Stimulated activated CD4-positive, alpha-beta T cell treated with anti-CD3 and anti-CD28 coated beads, Interleukin-15, amount 100 ng/mL, for 24 hours (primary cell): ENCODE measurements around the gene RBMX.
A peak's percentile ranks its signal among the peaks of the same experiment; 100 is the strongest.
"Not testable (repeated sequence)": the region's sequence is repeated elsewhere in the genome, so short reads cannot be mapped to it uniquely, and the experiment has no call there.

Experiments used
- DNase-seq: peaks from one replicate; pipeline ENCODE4 v3.0.0-alpha.2; 2020

RBMX gene

DNA sequence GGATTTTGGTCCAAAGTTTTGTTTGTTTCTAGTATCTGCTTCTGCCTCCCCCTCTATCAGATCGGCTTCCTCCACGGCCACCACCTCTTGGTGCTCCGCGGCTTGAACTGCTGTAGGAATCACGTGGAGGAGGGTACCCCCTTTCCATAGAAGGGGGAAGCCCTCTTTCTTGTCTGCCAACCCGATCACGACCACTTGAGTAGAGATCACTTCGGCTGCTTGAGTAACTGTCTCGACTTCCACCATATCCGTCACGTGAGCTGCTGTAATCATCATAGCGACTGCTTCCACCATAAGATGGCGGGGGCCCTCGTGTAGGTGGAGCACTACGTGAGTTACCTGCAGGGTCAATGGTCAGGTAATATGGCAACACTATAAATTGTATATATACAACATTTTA, 6.4 kb downstream of the RBMX start:
- not testable (repeated sequence) for DNase-seq

DNA sequence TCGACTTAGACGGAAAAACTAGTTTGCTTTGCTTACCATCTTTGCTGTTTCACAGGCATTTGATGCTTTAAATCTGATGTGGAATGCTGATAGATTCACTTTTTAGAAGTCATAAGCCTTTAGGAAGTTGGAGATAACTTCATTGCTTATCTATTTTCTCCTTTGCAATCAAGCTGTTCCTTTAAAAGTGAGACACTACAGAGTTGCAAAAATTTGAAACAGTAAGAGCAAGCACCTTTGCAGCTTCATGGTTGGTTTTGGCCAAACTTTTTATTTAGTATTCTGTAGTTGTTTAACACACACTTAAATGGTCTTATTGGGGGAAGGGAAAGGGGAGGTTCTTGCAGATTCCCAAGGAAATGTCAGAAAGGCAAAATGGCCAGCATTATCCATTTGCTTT, 7.3 kb downstream of the RBMX start:
- not testable (repeated sequence) for DNase-seq

DNA sequence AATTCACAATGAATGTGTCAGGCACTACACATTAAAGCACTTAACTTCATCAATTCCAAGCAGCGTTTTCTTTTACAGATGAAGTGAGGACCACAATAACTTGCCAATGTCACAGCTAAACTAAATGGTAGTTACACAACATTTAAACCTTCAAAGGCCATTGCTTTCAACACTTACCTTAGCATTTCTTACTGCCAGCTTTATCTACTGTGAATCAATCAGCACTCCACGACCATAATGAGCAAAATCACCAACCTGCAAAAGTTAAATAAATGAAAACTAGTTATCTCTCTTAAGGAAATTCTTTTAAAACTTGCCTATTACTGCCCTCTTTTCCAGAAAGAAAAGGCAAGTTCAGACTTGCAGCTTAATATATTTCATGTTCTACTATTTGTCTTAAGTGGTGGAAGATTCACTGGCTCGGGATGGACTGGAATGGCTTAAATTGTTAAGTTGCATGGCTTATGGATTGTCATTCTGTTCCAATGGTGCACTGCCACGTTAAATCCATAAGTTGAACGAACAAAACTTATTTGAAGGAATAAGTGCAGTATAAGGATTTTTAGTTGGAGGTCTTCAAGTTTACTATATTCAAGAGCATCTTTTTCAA, 8.3 kb downstream of the RBMX start:
- no peak for DNase-seq

DNA sequence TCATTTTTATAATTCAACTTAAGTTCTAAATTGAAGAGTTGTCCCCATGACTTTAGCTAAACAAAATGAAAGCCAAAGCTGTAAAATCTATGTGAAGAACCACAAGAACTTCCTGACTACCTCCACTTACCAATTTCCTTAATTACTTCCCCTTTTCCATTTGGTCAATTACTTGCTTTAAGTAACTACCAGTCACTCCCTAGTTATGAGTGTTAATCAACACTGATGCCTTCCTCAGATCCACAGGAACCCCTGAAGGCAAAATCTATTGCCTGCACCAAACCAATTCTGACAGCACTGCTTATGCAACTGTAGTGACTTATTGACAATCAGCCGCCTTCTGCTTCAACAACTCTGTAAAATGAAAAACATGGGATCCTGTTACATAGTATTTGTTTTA, 10.5 kb downstream of the RBMX start:
- DNase-seq = no peak

DNA sequence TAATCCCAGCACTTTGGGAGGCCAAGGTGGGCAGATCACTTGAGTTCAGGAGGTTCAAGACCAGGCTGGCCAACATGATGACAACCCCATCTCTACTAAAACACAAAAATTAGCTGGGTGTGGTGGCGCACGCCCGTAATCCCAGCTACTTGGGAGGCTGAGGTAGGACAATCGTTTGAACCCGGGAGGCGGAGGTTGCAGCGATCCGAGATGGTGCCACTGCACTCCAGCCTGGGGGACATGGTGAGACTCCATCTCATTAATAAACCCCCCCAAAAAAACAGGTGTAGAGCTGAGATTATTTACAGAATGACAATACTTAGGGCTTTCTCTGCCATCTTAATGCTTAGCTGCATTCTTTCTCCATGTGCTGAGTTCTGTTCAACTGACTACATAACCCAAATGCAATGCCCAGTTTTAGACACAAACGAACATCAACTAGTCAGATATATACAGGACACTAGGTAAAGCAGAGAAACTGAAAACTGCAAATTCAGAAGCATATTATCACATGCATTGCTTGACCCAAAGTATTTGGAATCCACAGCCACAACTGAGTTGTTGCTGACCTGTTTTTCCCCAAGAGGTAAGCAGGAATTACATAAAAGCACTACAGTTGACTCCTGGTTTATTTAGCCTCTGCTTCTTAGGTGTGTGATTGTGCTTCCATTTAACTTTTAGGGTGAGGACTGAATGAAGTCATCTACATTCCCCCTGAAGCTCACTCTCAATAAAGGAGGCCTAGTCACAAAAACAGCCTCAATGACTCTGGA, 12.1 kb downstream of the RBMX start:
- no peak for DNase-seq

DNA sequence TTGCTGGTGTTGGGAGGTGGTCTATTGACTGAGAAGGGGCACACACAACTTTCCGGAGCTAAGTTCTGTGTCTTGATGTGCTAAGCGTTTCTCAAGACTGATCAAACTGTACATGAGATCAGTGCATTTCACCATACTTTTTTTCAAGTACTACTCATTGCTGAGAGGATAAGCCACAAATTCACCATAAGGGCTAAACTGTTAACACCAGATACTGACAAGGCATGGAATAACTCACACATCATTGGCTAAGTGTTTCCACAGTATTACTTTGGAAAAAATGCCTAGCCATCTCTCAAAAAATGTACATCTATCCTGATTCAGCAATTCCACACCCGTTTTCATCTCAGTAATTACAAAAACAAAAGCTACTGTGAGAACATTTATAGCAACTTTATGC, 13.0 kb downstream of the RBMX start:
- no peak for DNase-seq

DNA sequence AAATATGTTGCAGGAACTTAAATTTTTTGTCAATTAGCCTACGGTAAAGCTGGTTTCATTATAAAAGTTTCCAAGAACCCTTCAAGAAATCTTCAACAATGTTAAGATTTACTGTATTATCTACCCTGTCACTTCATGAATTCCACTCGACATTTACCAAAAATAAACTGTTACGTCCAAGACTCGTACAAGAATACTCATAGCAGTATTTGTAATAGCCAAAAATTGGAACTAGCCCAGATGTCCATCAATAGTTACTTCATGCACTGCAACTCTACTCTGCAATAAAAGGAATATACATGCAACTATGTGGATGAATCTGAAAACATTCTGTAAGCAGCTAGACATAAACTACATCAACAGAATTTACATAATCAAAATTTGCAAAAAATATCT, 13.4 kb downstream of the RBMX start:
- DNase-seq = no peak

DNA sequence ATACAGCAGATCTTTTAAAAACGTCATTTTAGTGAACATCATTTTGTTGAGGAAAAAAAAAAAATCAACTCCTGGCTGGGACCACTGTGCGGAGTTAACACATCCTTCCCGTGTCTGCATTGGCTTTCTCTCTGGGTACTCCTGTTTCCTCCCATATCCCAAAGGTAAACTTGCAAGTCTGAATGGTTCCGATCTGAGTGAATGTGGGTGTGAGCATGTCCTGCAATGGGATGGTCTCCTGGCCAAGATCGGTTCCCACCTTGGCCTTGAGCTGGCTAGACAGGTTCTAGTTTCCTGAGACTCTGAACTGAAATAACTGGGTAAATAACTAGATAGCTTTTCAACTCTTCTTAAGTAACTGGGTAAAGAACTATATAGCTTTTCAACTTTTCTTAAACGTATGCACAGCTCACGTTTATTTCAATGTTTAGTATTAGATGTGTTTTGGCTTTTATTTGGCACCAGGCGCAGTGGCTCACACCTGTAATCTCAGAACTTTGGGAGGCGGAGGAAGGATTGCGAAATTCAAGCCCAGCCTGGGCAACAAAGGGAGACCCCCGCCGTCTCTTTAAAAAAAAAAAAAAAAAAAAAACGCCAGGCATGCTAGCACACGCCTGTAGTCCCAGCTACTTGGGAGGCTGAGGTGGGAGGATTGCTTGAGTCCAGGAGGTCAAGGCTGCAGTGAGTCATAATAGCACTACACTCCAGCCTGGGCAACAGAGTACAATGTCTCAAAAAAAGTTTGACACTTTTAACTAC, 14.0 kb downstream of the RBMX start:
- DNase-seq = no peak

DNA sequence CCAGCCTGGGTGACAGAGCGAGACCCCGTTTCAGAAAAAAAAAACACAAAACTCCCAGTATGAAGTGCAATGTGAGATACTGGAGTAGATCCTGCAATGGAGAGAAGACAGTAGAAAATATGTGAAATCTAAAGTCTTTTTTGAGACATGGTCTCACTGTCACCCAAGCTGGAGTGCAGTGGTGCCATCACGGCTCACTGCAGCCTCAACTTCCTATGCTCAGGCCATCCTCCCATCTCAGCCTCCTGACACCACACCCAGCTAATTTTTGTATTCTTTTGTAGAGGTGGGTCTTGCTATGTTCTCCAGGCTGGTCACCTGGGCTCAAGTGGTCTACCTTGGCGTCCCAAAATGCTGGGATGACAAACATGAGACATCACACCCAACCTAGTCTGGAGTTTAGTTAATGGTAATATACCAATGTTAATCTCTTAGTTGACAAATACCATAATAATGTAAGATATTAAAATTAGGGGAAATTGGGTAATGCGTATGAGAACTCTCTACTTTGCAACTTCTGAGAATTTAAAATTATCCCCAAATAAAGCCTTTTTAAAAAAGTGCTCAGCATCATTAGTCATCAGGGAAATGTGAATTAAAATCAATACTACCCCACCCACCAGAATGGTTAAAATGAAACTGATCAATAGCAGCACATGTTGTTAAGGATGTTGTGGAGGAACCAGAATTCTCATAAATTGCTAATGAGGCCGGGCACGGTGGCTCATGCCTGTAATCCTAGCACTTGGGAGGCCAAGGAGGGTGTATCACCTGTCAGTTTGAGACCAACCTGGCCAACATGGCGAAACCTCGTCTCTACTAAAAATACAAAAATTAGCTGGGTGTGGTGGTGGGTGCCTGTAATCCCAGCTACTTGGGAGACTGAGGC, 15.0 kb downstream of the RBMX start:
- DNase-seq = peak; percentile 46

DNA sequence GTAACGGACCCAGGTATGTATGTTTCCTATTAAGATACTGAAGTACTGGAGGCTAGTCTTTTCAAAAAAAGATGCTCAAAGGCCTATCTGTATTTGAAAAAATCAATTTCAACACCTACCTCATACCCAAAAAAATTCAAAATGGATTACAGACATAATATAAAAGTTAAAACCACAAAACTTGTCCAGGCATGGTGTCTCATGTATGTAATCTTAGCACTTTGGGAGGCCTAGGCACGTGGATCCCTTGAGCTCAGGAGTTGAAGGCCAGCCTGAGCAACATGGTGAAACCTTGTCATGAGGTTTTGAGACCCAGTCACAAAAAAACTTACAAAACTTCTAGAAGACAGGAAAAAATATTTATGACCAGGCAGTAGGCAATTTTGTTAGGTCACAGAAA, 16.7 kb downstream of the RBMX start:
- no peak for DNase-seq

DNA sequence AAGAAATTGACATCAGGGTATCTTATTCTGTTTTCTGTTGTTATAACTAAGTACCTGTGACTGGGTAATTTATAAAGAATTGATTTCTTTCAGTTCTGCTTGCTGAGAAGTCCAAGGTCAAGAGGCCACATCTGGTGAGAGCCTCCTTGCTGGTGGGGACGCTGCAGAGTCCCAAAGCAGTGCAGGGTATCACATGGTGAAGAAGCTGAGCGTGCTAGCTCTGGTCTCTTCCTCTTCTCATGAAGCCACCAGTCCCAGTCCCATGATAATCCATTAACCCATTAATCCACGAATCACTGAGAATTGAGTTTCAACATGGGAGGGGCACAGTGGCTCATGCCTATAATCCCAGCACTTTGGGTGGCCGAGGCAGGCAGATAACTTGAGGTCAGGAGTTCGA, 18.0 kb downstream of the RBMX start:
- DNase-seq = no peak

DNA sequence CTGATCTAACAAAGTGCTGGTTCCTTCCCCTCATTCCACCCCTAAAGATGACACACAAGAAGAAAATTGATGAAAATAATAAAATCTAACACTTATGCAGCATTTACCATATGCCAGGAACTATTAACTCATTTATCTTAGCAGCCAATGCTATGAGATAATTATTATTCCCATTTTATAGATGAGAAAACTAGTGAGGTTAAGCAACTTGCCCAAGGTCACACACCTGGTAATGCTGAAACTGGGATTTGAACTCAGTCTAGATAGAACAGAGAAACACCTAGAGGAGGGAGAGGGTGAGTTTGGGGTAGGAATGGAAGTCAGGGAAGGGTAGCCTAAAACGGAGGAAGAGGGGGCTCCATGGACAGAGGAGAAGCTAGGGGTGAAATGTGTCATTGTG, 18.6 kb downstream of the RBMX start:
- DNase-seq = no peak

DNA sequence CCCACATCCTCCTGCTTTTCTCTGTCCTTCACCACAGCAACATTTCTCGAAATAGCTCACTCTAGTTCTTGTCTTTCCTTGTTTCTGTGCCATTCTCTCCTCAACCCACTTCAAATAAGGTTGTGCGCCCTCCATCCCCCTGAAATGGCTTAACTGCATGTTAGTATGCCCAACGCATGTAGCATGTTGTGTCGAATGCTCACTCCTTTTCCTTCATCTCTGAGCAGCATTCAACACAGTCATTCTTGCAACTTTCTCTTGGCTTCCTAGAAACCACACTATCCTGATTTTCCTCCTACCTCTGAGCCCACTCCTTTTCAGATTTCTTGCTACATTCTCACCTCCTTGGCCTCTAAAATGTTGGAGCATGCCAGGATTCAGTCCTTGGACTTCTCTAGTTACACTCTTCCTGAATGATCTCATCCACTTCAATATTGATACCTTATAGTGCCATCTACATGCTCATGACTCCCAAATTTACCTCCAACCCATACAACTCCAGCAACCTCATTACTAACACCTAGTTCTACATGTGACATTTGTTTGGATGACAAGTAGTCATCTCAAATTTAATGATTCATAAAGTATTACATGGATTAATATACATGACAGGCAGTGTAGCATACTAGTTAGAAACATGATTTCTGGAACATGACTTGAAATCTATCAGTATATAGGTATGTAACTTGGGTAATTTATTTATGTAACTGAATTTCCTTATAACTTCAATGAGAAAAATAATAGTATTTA, 22.3 kb downstream of the RBMX start:
- no peak for DNase-seq

DNA sequence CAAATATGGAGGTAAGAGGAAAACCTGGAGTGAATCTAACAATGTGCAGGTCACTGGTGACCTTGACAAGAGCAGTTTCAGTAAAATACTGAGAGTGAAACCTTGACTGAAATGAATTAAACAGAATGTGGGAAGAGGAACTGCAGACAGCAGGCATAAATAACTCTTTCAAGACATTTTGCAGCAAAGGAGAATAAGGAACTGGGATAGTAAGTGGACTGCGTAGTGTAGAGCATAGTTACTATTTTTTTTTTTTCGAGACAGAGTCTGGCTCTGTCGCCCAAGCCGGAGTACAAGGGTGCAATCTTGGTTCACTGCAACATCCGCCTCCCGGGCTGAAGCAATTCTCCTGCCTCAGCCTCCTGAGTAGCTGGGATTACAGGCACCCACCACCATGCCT, 24.0 kb downstream of the RBMX start:
- DNase-seq = no peak

DNA sequence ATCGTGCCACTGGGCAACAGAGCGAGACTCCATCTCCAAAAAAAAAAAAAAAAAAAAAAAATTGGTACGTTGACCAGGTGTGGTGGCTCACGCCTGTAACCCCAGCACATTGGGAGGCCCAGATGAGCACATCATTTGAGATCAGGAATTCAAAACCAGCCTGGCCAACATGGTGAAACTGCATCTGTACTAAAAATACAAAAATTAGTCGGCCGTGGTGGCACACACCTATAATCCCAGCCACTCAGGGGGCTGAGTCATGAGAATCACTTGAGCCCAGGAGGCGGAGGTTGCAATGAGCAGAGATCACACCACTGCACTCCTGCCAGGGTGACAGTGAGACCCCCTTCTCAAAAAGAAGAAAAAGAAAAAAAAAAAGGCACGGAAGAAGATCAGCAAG, 24.5 kb downstream of the RBMX start:
- no peak for DNase-seq

DNA sequence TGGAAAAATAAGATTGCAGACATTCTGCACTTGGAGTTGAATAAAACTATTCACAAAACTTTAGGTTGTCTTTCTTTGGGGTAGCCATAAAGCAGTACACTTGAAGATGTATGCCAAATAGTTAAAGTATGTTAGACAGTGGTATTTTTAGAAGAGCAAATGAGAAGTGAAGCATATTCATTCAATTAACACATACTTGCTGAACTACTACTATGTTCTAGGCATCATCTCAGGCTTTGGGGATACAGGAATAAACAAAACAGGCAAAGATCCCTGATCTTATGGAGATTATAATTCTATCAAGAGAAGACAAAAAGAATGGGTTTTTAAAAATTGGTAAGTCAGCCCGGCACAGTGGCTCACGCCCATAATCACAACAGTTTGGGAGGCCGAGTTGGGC, 29.0 kb downstream of the RBMX start:
- no peak for DNase-seq

DNA sequence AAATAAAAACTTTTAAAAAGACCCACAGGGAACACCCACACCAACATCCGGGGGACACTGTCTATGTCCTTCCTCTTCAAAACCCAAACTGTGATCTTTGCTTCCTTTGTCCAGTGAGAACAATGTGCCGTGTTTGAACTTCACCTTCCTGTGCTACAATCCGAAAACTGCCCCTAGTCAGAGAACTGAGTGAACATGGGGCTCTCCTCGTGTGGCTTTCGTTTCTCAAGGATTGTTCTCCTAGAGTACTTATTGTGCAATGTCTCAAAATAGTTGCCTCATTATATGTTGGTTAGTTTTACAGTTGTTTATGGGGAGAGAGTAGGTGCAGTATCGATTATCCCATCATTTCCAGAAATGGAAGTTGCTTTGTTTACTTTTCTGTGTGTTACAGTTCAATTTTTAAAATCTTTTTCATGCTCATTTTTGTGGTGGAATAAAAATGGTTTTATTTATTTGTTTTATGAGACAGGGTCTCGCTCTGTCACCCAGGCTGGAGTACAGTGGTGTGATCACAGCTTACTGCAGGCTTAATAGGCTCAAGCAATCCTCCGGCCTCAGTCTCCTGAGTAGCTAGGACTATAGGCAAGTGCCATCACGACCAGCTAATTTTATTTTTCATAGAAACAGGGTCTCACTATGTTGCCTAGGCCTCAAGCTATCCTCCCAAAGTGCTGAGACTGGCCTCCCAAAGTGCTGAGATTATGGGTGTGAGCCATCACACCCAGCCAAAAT, 29.9 kb downstream of the RBMX start:
- no peak for DNase-seq

DNA sequence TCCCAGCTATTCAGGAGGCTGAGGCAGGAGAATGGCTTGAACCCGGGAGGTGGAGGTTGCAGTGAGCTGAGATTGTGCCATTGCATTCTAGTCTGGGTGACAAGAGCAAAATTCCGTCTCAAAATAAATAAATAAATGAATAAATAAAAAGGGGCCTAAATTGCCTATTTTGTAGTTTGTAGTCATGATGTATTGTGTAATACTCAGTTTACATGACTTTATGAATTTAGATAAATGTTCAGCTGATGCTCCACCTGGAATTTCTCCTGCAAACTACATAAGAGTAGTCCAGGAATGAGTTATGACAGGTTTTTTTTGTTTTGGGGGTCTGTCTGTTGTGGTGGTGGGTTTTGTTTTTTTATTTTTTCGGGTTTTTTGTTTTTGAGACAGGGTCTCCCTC, 31.1 kb downstream of the RBMX start:
- DNase-seq = no peak

DNA sequence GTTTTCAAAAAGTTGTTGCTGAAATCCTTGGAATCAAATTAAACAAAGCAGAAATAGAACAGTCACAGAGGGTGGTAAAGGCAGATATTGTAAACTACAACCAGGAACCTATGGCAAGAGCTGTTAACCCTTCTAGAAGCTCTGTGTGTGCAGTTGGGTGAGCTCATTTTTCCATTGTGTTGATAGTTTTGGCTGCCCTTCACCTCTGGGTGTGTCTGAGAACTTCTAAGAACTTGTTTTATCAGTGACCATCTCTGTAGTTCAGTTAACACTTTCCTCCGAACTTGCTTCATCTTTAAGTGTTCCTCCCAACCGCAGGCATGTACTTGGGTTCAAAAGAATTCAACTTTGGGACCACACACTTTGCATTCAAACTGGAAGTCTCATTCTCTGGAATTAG, 32.7 kb downstream of the RBMX start:
- DNase-seq = no peak

DNA sequence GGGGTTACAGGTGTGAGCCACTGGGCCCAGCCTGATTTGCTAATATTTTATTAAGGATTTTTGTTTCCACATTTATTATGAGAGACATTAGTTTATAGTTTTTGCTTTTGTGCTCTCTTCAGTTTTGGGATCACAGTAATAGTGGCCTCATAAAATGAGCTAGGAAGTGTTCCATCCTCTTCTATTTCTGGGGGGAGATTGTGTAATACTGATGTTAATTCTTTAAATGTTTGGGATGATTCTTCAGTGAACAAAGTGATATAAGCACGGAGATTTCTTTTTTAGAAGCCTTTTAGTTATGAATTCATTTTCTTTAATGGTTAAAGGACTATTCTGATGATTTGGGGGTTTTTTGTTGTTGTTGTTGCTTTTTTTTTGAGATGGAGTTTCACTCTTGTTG, 41.3 kb downstream of the RBMX start:
- no peak for DNase-seq

DNA sequence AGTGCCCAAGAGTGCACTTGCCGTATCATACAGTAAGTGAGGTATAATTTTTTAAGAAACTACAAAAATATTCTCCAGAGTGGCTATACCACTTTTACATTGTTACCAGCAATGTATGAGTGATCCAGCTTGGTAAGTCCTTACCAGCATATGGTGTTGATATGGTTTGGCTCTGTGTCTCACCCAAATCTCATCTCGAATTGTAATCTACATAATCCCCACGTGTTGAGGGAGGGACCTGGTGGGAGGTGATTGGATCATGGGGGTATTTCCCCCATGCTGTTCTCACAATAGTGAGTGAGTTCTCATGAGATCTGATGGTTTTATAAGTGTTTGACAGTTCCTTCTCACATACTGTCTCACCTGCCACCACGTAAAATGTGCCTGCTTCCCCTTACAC, 44.8 kb downstream of the RBMX start:
- DNase-seq = no peak

DNA sequence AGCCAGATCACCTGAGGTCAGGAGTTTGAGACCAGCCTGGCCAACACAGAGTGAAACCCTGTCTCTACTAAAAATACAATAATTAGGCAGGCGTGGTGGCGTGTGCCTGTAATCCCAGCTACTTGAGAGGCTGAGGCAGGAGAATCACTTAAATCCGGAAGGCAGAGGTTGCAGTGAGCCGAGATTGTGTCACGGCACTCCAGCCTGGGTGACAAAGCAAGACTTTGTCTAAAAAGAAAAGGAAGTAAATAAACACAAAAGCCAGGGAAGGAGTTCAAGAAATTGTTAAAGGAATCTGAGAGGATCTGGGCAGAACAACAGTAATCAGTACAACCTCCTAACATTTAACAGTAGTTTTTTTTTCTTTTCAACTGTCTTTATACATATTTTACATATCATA, 51.1 kb downstream of the RBMX start:
- DNase-seq = no peak
